Activated naive CD4-positive, alpha-beta T cell treated with anti-CD3 and anti-CD28 coated beads, Interleukin-2, amount 50 U/mL, for 72 hours (primary cell): ENCODE data around the gene OR2AK2. TPM values are rescaled to one million over a fixed set of nuclear protein-coding genes. Genes with fewer than 3 reads are reported as not detected.
"Not testable (repeated sequence)": the region's sequence is repeated elsewhere in the genome, so short reads cannot be mapped to it uniquely, and the experiment has no call there.

Source experiments
- ATAC-seq, 2 donors: fragments of 150-1000 bp; cut with Tn5 transposase; 2 replicates each; pipeline ENCODE4 v1.10.0; 2021; ENCODE audit warnings: mild to moderate bottlenecking in 2 of 2, moderate library complexity in 2 of 2
- DNase-seq, 2 donors: peaks; one replicate each; pipeline ENCODE4 v3.0.0; 2021 to 2022; ENCODE audit warnings: low spot score in 2 of 2
- H3K27ac Mint-ChIP-seq, 2 donors: one replicate each; pipeline ENCODE4 v1.8.0; 2022; ENCODE audit warnings: mild to moderate bottlenecking in 2 of 2, mixed read lengths in 2 of 2
- H3K36me3 Mint-ChIP-seq, 2 donors: one replicate each; pipeline ENCODE4 v1.8.0; 2022; ENCODE audit warnings: mixed read lengths in 2 of 2
- H3K9me3 Mint-ChIP-seq, 2 donors: one replicate each; pipeline ENCODE4 v1.8.0; 2022; ENCODE audit warnings: mixed read lengths in 2 of 2
- total RNA-seq, 2 donors: library from RNA; stranded (reverse); gene quantifications; one replicate each; pipeline ENCODE4 v1.2.3, GENCODE V29; 2022

Gene OR2AK2
- under 1 TPM in 1 of 2 donors, not detected in 1; 0.25 TPM for total RNA-seq

GRCh38 chr1:247964933-247965332, at the start of gene OR2AK2:
OR2AK2 (plus strand) TSS chr1:247965233; CDS start chr1:247965377, 144 bp downstream.
- H3K27ac Mint-ChIP-seq: no peak within 1 kb of the TSS
- ATAC-seq: no peak
- no peak for DNase-seq
- peaks cover 0 to 5% of the 10 kb centered on the region in 2 donors for H3K36me3 Mint-ChIP-seq
- peaks cover 8 to 10% of the 10 kb centered on the region in 2 donors for H3K9me3 Mint-ChIP-seq

GRCh38 chr1:247919952-247920351, 45.1 kb upstream of the OR2AK2 start, which contains the start of gene OR2T8:
OR2T8 (plus strand) TSS chr1:247920252; CDS start chr1:247921018, 766 bp downstream.
- ATAC-seq (no peak), DNase-seq (no peak)
- Mint-ChIP-seq H3K36me3 (no peaks in the 10 kb centered on the region), H3K9me3 (no peaks in the 10 kb centered on the region), H3K27ac (no peak within 1 kb of the TSS)

GRCh38 chr1:247923941-247924340, 41.1 kb upstream of the OR2AK2 start:
- Mint-ChIP-seq H3K36me3 (no peaks in the 10 kb centered on the region), H3K9me3 (no peaks in the 10 kb centered on the region), H3K27ac (no peak overlapping the region)
- DNase-seq: no peak
- ATAC-seq: no peak

- ATAC-seq: no peak
- Mint-ChIP-seq H3K9me3 (no peaks in the 10 kb centered on the region), H3K36me3 (no peaks in the 10 kb centered on the region), H3K27ac (no peak within 1 kb of the TSS)
- DNase-seq: no peak
Measured at GRCh38 chr1:247924868-247925267, 40.2 kb upstream of the OR2AK2 start, which contains the start of gene OR2AJ1. OR2AJ1 (plus strand) TSS chr1:247924889; CDS start chr1:247933769, 8,880 bp downstream.

- Mint-ChIP-seq H3K36me3 (no peaks in the 10 kb centered on the region), H3K9me3 (peaks cover 0 to 3% of the 10 kb centered on the region in 2 donors), H3K27ac (no peak overlapping the region)
- DNase-seq (no peak), ATAC-seq (no peak)
Measured at GRCh38 chr1:247933989-247934388, 31.0 kb upstream of the OR2AK2 start.

- no peak overlapping the region for H3K27ac Mint-ChIP-seq
- ATAC-seq (no peak), DNase-seq (no peak)
- H3K9me3 Mint-ChIP-seq: peaks cover 0 to 3% of the 10 kb centered on the region in 2 donors
- H3K36me3 Mint-ChIP-seq: no peaks in the 10 kb centered on the region
Measured at GRCh38 chr1:247935781-247936180, 29.3 kb upstream of the OR2AK2 start.

- DNase-seq: no peak
- H3K9me3 Mint-ChIP-seq: peaks cover 0 to 3% of the 10 kb centered on the region in 2 donors
- no peak for ATAC-seq
- H3K36me3 Mint-ChIP-seq: no peaks in the 10 kb centered on the region
- no peak overlapping the region for H3K27ac Mint-ChIP-seq
Measured at GRCh38 chr1:247936415-247936814, 28.6 kb upstream of the OR2AK2 start.

- H3K27ac Mint-ChIP-seq: not testable (repeated sequence)
Measured at GRCh38 chr1:247936965-247937734, 27.9 kb upstream of the OR2AK2 start.

GRCh38 chr1:247942624-247943023, 22.4 kb upstream of the OR2AK2 start:
- Mint-ChIP-seq H3K27ac (no peak overlapping the region), H3K9me3 (peaks cover 6% of the 10 kb centered on the region in 2 donors), H3K36me3 (peaks cover 0 to 5% of the 10 kb centered on the region in 2 donors)
- no peak for DNase-seq
- ATAC-seq: no peak

More at GRCh38 chr1:247936965-247937734, 27.9 kb upstream of the OR2AK2 start:
- not testable (repeated sequence) for H3K9me3 Mint-ChIP-seq, H3K36me3 Mint-ChIP-seq
- DNase-seq: peak; percentile 89 to 94
- peak; percentile 96 to 99 for ATAC-seq

GRCh38 chr1:247948558-247948957, 16.5 kb upstream of the OR2AK2 start, which contains the start of gene OR2L8:
OR2L8 (plus strand) TSS chr1:247948858; CDS start chr1:247948858, 0 bp downstream.
- H3K36me3 Mint-ChIP-seq: peaks cover 0 to 5% of the 10 kb centered on the region in 2 donors
- DNase-seq (no peak), ATAC-seq (no peak)
- H3K27ac Mint-ChIP-seq: no peak within 1 kb of the TSS
- peaks cover 6% of the 10 kb centered on the region in 2 donors for H3K9me3 Mint-ChIP-seq

- ATAC-seq (no peak), DNase-seq (no peak)
- peaks cover 11 to 13% of the 10 kb centered on the region in 2 donors for H3K36me3 Mint-ChIP-seq
- H3K27ac Mint-ChIP-seq: no peak overlapping the region
- peaks cover 11 to 13% of the 10 kb centered on the region in 2 donors for H3K9me3 Mint-ChIP-seq
Measured at GRCh38 chr1:247953408-247953807, 11.6 kb upstream of the OR2AK2 start.

- no peak for ATAC-seq
- peaks cover 25 to 26% of the 10 kb centered on the region in 2 donors for H3K9me3 Mint-ChIP-seq
- no peak for DNase-seq
- no peak overlapping the region for H3K27ac Mint-ChIP-seq
- peaks cover 13 to 19% of the 10 kb centered on the region in 2 donors for H3K36me3 Mint-ChIP-seq
Measured at GRCh38 chr1:247961791-247962190, 3.2 kb upstream of the OR2AK2 start.

- no peak for ATAC-seq
- Mint-ChIP-seq H3K9me3 (peaks cover 17 to 22% of the 10 kb centered on the region in 2 donors), H3K36me3 (peaks cover 2 to 10% of the 10 kb centered on the region in 2 donors), H3K27ac (no peak overlapping the region)
- DNase-seq: no peak
Measured at GRCh38 chr1:247962911-247963588, 2.0 kb upstream of the OR2AK2 start.

- H3K27ac Mint-ChIP-seq: no peak overlapping the region
- DNase-seq: no peak
- H3K9me3 Mint-ChIP-seq: peaks cover 5 to 10% of the 10 kb centered on the region in 2 donors
- H3K36me3 Mint-ChIP-seq: peaks cover 0 to 9% of the 10 kb centered on the region in 2 donors
- ATAC-seq: no peak
Measured at GRCh38 chr1:247966532-247967204, 1.6 kb downstream of the OR2AK2 start.

- DNase-seq (no peak), ATAC-seq (no peak)
- H3K27ac Mint-ChIP-seq: no peak overlapping the region
- peaks cover 11 to 12% of the 10 kb centered on the region in 2 donors for H3K9me3 Mint-ChIP-seq
- peaks cover 8 to 10% of the 10 kb centered on the region in 2 donors for H3K36me3 Mint-ChIP-seq
Measured at GRCh38 chr1:247992986-247993385, 28.0 kb downstream of the OR2AK2 start.

GRCh38 chr1:247998811-247999210, 33.8 kb downstream of the OR2AK2 start:
- ATAC-seq: no peak
- no peak overlapping the region for H3K27ac Mint-ChIP-seq
- H3K9me3 Mint-ChIP-seq: peaks cover 9% of the 10 kb centered on the region in 2 donors
- no peak for DNase-seq
- H3K36me3 Mint-ChIP-seq: peaks cover 6 to 8% of the 10 kb centered on the region in 2 donors
